Heart right ventricle (tissue), 16 donors: ENCODE results near the gene SMAP1. TPM values are rescaled to one million over a fixed set of nuclear protein-coding genes. Genes with fewer than 3 reads are reported as not detected.

Experiments used
- ATAC-seq, 8 donors: fragments of 200-7000 bp; cut with Tn5 transposase; one replicate each; pipeline ENCODE4 v1.9.1; 2020; ENCODE audit warnings: mild to moderate bottlenecking in 8 of 8, moderate library complexity in 8 of 8, moderate number of reproducible peaks in 1 of 8
- DNase-seq, 2 donors: peaks; one replicate each; pipeline ENCODE4 v3.0.0-alpha.2; 2020
- H3K27ac ChIP-seq, 10 donors: fragments of 200-600 bp; sonication (generic) in 2 of 10; one replicate each; pipeline versions ENCODE4 v1.5.0 to v1.8.0; 2020 to 2022; ENCODE audit warnings: mild to moderate bottlenecking in 3 of 10
- H3K27me3 ChIP-seq, 7 donors: fragments of 200-600 bp; one replicate each; pipeline ENCODE4 v1.8.0; 2021 to 2022; ENCODE audit warnings: mild to moderate bottlenecking in 2 of 7
- H3K36me3 ChIP-seq, 9 donors: fragments of 200-600 bp; sonication (generic) in 1 of 9; one replicate each; pipeline versions ENCODE4 v1.5.0 to v1.8.0; 2020 to 2022; ENCODE audit warnings: mild to moderate bottlenecking in 2 of 9
- H3K4me1 ChIP-seq, 9 donors: fragments of 200-600 bp; sonication (generic) in 1 of 9; one replicate each; pipeline versions ENCODE4 v1.5.0 to v1.8.0; 2020 to 2022; ENCODE audit warnings: mild to moderate bottlenecking in 4 of 9
- H3K4me3 ChIP-seq, 10 donors: fragments of 200-600 bp; sonication (generic) in 2 of 10; one replicate each; pipeline versions ENCODE4 v1.5.0 to v1.8.0; 2020 to 2022; ENCODE audit warnings: mild to moderate bottlenecking in 7 of 10, moderate library complexity in 2 of 10
- H3K9me3 ChIP-seq, 11 donors: fragments of 200-600 bp in 10 of 11; sonication (generic) in 2 of 11; one replicate each; pipeline versions ENCODE4 v1.5.0 to v1.8.0; 2013 to 2022; ENCODE audit warnings: mild to moderate bottlenecking in 2 of 11, control low read depth in 1 of 11, moderate library complexity in 1 of 11
- CTCF ChIP-seq, 9 donors: fragments of 200-600 bp; sonication (generic) in 2 of 9; IDR thresholded peaks; one replicate each; pipeline versions ENCODE4 v1.5.0 to v1.8.0; 2021 to 2022; ENCODE audit warnings: antibody characterized with exemption in 9 of 9, mild to moderate bottlenecking in 5 of 9, moderate library complexity in 1 of 9
- WGBS, 2 donors: extraction: QIAGEN DNeasy Blood & Tissue Kit; methylation state at CpG; one replicate each; pipeline ENCODE4 v1.1.7; 2013; ENCODE audit warnings: inconsistent platforms in 1 of 2; 5-methylcytosine and 5-hydroxymethylcytosine counted together
- intact Hi-C, 10 donors: fragments of 100-400 bp; cut with DNase I; formaldehyde crosslinking; loops; one replicate each; pipeline versions ENCODE4 v1.11.1 to v1.14.2; 2022
- polyA plus RNA-seq, 2 donors: library from polyadenylated mRNA; stranded (reverse); fragments of 200-250 nt; gene quantifications; one replicate each; pipeline ENCODE4 v1.2.3, GENCODE V29; 2013
- total RNA-seq, 10 donors: library from RNA; stranded (reverse); fragmentation: NEBNext Ultra II Directional in 3 of 10; extraction: Animal tissue kit (Norgen Biotek cat#: 25700) in 3 of 10; gene quantifications; one replicate each; pipeline versions ENCODE4 v1.2.1 to v1.2.4, GENCODE V29; 2021 to 2023
- donor health status: Arrhythmogenic right ventricular cardiomyopathy.
- donor health status: ischemic (EF 13 %, LVEDD 7.1; RV severe dilation, severe dysfunction).
- donor health status: healthy with polysubstance abuse.
- donor health status: DM: no; HTN: yes; CAD: no.
- donor health status: DM: no; HTN: no; CAD: no.
- donor health status: ischemic (EF 25% LVEDD 6.9; RV normal size, moderate dysfunction).
- donor health status: ischemic (EF 25% LVEDD 5.7; RV mildly dilated, moderate dysfunction).
- donor health status: healthy.
- donor health status: DM: yes; HTN: yes; CAD: no.
- donor health status: Ischemic cardiomyopathy.
- donor health status: ischemic (EF 35%, LVEDD 5.7; RV mildly dilated, moderate dysfunction).
- donor health status: nonischemic (EF 11% LVEDD 7.7; RV severe dilation, severe dysfunction).
- donor health status: DM: yes; HTN: yes; CAD: no.
- donor health status: PGD.
- donor health status: ischemic (EF 29% LVEDD 5.4; RV normal size, mild dysfunction).
- donor health status: nonischemic (EF 23%, LVEDD 6.1; RV moderate dilation, normal function).

The SMAP1 gene
- total and polyA plus RNA-seq, 12 donors, result 12.8 to 36.3 (median 30.3) TPM

GRCh38 chr6:70675822-70676221 is 8.1 kb downstream of the SMAP1 start:
- Histone ChIP-seq H3K9me3 (peaks cover 0 to 9% (median 0%) of the 10 kb centered on the region in 11 donors), H3K4me1 (peaks cover 0 to 34% (median 20%) of the 10 kb centered on the region in 9 donors), H3K4me3 (no peak overlapping the region), H3K36me3 (no peaks in the 10 kb centered on the region), H3K27me3 (no peaks in the 10 kb centered on the region), H3K27ac (no peak overlapping the region)
- ATAC-seq (no peak), DNase-seq (no peak)
- WGBS, 2 donors, result 92% methylated on average over 3 of the region's 3 CpGs
- intact Hi-C loops, result no loop called here
- TF ChIP-seq CTCF (IDR thresholded peaks at IDR 0.05), result no peak

GRCh38 chr6:70676821-70677220 is 9.1 kb downstream of the SMAP1 start:
- TF ChIP-seq CTCF (IDR thresholded peaks at IDR 0.05), result no peak
- no peaks in the 10 kb centered on the region for H3K27me3 ChIP-seq
- 99 to 100% methylated on average over 3 of the region's 3 CpGs for WGBS, 2 donors
- no peak overlapping the region for H3K27ac ChIP-seq
- intact Hi-C loops, result no loop called here
- H3K9me3 ChIP-seq, result peaks cover 0 to 9% (median 0%) of the 10 kb centered on the region in 11 donors
- no peak for DNase-seq
- H3K4me3 ChIP-seq, result no peak overlapping the region
- H3K4me1 ChIP-seq, result peaks cover 0 to 24% (median 17%) of the 10 kb centered on the region in 9 donors
- H3K36me3 ChIP-seq, result no peaks in the 10 kb centered on the region
- ATAC-seq, result no peak

- H3K36me3 ChIP-seq, result no peaks in the 10 kb centered on the region
- no peak for ATAC-seq
- no peak overlapping the region for H3K27ac ChIP-seq
- H3K4me1 ChIP-seq, result peaks cover 0 to 20% (median 15%) of the 10 kb centered on the region in 9 donors
- no peaks in the 10 kb centered on the region for H3K27me3 ChIP-seq
- WGBS, 2 donors, result 49 to 64% methylated on average over 4 of the region's 4 CpGs
- H3K9me3 ChIP-seq, result peaks cover 0 to 9% (median 0%) of the 10 kb centered on the region in 11 donors
- H3K4me3 ChIP-seq, result no peak overlapping the region
- intact Hi-C loops, result loop anchor here in 5 of 10 donors (10.0 kb wide), 4 partner anchors 116 to 456 kb away; partner anchors contain the start of genes COL9A1 (in 1 of the 5) and SDHAF4 (in 1 of the 5)
- no peak for TF ChIP-seq CTCF (IDR thresholded peaks at IDR 0.05)
- DNase-seq, result no peak
Observed at GRCh38 chr6:70680396-70680795, 12.7 kb downstream of the SMAP1 start.

GRCh38 chr6:70684794-70685493 is 17.3 kb downstream of the SMAP1 start:
- intact Hi-C loops, result loop anchor here (5.0 to 10.0 kb wide), 8 partner anchors 118 to 463 kb away; partner anchors contain the start of genes SDHAF4 (in 4 of the 10) and COL9A1 (in 1 of the 10)
- H3K9me3 ChIP-seq, result peaks cover 0 to 5% (median 0%) of the 10 kb centered on the region in 11 donors
- H3K27ac ChIP-seq, result peak overlapping the region in 1 of 10 donors; percentile 2
- no peak for ATAC-seq
- no peaks in the 10 kb centered on the region for H3K36me3 ChIP-seq
- no peak for DNase-seq
- WGBS, 2 donors, result 5 to 9% methylated on average over 1 of the region's 1 CpG
- peaks cover 0 to 41% (median 29%) of the 10 kb centered on the region in 9 donors for H3K4me1 ChIP-seq
- no peaks in the 10 kb centered on the region for H3K27me3 ChIP-seq
- no peak for TF ChIP-seq CTCF (IDR thresholded peaks at IDR 0.05)
- no peak overlapping the region for H3K4me3 ChIP-seq
